CD1c-positive myeloid dendritic cell (primary cell): ENCODE results near the gene CALD1.

Experiments
- DNase-seq: peaks from one replicate; pipeline ENCODE4 v3.0.0-alpha.2; 2016; ENCODE audit errors: extremely low spot score

The CALD1 gene

DNA sequence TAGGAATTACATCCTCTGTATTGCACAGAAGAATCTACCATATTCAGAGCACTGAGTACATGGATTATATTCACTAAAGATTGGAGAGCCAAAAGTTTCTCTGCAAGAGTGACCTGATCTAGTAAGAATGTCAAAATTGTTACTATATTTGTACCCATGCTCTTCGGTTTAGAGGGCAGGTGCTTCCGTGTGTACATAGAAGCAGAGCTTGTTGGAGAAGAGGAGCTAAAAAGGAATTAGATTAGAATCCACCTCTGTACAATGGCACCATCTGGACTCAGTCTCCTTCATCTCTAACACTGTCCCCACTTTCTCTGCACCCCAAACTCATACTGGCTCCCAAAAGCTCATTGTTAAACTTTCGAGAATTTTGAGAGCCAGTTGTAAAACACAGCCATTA is 8.3 kb downstream of the CALD1 start:
- DNase-seq = no peak

DNA sequence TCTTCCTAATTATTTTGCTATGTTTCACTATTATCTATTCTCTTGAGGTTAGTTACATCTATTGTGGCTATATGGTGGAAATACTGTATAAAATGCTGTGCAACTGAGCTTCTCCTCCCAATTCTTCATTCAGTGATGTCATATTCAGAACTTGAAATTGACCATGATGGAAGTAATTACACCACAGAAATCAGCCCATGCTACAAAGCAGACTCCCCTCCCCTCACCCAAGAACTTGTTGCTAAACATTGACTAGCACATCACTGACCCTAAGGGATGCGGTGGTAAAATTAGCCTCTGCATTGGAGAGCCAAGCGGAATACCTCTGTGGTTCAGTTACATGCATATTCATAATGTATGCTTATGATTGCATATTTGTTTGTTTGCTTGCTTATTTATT is 8.8 kb downstream of the CALD1 start:
- no peak for DNase-seq

DNA sequence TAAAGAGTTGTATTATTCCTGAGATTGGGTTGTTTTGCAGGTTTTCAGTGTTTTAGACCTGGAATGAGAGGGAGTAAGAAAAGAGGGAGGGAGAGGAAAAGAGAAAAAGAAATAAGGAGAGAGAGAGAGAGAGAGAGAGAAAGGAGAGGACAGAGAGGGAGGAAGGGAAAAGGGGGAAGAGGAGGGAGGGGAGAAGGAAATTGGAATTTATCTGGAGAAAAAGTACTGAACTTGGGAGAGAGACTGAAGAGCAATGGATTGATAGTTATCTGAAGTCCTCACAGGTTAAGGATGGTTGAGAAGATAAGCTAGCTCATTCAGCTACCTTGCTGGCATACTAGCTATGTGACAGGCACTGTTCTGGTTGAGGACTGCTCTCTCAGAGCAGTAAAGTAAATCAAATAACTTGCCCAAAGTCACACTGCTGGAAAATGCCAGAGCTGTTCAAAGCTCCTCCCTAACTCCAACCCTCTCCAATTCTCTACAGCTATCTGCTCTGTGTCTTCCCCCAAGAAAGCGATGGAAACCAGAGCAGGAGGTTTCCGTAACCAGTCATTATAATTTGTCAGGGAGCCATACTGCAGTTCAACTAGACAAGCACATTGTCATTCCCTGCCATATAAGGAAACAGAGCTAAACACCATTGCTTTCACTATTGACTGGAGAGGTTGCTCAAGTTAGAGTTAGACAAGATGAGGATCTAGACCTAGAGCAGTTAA is 10.7 kb downstream of the CALD1 start:
- no peak for DNase-seq

DNA sequence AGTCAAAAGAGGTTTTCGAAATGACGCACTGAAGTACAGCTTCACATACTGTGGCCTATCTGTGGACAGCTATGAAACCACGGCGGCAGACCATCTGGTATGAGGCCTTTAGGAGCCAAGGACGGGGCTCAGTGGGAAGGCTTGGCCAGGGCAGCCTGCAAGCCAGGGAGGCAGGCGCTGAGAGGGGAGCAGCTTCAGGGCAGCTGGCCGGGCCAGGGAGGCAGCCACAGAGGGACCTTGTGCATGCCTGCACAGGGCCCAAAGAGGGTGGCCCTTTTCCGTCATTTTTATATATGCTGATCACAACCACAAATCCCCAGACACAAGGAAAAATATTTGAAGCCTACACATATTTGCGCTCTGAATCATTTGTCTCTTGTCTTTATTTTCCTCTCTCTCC is 13.5 kb downstream of the CALD1 start:
- no peak for DNase-seq

DNA sequence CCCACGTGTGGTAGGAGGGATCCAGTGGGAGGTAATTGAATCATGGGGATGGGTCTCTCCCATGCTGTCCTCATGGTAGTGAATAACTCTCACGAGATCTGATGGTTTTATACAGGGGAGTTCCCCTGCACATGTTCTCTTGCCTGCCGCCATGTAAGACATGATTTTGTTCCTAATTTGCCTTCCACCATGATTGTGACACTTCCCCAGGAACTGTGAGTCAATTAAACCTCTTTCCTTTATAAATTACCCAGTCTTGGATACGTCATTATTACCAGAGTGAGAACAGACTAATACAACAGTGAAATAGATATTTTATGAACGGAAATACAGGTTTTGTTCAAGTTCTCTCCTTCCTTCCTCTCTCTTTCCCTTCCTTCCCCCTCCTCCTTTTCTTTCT is 15.8 kb downstream of the CALD1 start:
- DNase-seq = no peak

DNA sequence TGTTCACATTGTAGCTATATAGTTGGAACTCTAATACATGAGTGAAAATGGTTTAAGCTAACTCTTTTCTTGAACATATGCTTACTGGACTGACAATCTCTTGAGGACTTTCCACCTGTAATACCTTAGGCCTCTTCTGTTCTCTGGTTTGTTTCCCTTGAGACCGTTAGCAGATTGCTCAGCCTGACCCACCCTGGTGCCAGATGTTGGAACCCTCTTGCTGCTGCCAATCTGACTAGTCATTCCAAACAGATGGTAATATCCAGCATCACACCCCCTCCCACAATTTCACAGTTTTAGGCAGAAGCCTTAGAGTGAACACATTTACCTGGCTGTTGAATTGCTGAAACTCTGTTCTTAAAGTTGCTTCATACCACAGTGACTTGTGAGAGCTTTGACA is 18.7 kb downstream of the CALD1 start:
- DNase-seq = no peak

DNA sequence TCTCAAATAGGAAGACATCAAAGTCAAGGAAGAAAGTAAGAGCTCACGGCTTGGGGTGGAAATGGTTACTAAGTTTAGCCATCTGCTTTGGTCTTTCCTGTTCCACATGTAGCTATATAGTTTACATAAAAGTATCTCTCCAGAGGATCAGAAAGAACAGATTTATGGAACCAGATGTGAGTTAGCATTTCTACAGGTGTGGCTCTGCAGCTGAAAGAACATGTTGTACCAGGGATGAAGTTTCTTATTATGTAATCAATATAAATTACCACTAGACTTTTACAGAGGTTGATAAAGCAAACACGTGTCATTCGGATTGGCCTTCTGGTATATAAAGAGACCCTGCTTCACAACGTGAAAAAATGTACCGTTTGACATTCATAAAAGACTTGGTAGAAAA is 19.9 kb downstream of the CALD1 start:
- DNase-seq = no peak

DNA sequence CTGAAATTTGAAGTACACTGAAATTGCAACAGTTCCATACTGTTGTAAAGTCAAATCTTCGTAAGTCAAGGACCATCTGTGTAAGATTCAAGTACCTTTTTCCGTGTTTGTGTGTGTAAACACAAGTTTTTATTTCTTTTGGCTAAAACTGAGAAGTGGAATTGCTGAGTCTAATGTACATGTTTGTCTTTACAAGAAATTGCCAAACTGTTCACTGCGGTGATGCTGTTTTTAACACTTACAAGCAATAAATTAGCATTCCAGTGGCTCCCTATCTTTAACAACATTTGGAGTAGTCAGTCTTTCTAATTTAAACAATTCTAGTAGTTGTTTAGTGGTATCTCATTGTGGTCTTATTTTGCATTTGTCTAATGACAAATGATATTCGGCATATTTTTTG is 23.3 kb downstream of the CALD1 start:
- DNase-seq = no peak

DNA sequence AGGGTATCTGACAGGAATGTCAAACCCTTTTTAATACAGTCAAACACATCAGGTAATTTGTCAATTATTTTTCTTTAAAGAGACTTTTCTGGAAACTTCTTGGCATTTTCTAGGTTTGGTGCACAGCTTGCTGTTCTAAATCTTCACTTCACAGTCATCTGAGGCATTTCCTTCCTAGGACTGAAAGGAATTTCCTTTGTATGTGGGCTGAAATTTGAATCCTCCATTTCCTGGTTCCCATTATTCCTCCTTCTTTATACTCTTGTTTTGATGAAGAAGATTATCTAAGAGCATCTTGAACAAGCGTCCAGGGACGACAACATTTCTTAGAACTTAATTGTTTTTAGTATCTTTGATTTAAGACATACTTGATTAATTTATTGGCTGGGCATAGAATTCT is 24.9 kb downstream of the CALD1 start:
- no peak for DNase-seq

DNA sequence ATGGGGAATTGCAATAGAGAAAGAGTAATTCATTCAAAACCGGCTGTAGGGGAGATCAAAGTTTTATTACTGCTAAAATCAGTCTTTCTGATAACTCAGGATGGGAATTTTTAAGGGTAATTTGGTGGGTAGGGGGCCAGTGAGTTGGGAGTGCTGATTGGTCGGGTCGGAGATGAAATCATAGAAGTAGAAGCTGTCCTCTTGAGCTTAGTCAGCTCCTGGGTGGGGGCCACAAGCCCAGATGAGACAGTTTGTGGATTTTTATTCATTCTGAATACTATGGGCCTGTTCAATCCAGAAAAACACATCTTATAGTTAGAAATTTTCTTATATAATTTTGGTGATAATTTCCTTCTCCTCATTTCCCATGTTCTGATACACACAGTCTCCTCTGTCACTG is 25.4 kb downstream of the CALD1 start:
- no peak for DNase-seq

DNA sequence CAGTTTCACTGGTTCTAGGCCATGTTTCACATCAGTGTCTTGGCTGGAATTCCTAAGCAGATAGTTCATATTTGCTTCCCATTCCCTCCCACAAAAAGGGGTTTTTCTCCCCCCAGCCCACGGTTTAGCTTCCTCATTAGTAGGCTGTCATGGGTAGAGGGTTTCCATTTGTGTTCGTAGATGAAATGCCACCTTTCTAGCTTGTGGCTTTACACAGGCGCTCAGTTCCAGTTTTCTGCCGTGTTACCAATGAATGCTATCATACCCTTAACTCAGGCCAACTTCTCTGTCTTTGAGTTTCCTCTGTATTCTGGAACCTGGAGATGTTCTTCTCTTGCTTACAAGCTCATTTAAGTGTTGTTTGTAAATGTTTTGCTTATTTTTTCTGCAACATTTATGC is 26.8 kb downstream of the CALD1 start:
- no peak for DNase-seq

DNA sequence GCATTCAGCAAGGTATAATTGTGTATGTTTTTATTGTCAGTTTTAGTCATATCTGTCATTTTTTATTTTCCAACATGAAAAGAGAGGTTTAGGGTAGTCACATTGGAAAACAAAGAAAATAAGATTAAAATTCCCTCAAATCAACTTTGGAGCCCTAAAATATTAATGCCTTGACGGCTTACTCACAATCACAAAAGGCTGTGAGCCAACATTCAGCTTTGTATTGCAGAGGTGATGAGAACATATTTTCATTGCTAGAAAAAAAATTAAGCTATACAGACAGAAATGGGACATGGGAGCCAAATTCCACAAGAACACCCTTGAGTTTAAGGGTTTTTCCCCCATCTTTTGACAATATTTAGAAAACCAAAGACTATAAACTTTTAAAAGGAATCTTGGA is 30.2 kb downstream of the CALD1 start:
- DNase-seq = no peak

DNA sequence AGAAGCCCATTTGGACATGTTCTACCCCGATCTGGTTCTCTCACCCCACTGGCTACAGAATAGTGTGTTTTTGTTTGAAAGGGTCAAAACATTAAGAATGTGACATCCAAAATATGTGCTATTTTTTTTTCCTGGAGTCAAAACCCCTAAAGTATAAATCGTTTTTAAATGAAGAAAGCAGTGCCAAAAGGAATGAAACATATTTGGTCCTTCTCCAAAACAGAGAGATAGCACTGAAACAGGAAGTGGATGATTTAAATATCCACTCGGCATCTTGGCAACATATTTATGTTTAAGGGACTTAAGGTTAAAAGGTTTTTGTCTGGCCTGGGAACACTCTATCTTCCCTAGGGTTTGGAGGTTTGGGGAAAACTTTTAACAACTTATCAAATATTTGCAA is 32.3 kb downstream of the CALD1 start:
- no peak for DNase-seq

DNA sequence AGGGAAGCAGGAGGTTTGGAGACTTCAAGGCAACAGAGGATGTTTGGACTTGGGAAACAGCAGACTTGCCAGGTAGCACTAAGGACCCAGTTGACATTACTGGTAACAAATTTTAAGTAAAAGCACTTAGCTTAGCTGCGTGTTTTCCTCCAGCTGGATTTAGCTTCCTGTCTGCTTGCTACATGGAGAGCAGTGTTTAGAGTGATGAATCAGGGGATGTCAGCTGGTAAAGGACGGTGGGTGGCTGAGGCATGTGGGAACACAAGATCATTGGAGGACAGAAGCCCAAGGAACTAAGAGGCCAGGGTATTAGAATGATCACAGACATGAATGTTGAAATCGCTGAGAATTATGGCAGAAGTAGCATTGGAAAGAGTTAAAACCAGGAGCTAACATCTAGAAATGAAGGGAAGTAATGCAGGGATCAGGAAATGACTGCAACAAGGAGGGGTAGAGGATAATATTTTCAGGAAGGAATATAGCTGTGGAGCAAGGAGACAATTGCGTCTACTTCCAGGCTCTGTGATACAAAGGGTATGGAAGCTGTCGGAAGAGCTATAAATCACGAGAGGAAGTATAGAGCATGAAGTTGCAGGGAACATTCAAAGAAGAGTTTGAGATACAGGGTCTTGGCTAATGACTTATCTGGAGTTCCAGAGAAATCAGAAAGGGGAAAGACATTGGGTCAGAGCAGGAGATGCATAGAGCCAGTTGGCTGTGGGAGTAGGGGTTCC is 34.4 kb downstream of the CALD1 start:
- no peak for DNase-seq

DNA sequence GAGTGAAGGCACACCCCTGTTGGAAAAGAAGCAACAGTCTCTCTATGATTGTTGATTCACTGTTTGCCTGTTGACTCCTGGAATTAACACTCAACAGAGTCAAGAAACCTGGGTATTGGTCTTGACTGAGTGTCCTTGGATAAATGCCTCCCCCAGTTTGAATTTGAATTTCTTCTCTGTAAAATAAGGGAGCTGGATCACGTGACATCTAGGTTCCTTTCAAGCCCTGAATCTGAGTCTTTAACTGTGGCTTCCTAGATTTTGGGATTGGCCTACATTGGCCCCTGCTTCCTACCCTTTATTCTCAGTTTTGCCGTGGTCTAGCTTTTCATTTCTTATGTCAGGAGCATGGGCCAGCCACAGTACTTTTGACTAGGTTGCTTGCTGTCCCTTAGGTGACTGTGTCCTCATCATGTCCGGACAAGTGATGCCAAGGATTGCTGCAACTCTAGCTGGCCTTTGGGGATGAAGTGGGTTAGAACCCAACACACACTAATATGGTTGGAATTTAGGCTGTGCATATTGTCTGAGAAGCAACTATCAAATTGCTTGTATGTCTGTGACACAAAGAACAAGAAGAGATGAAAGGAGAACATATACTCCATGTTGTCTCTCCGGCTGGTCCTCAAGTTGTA is 35.4 kb downstream of the CALD1 start:
- no peak for DNase-seq

DNA sequence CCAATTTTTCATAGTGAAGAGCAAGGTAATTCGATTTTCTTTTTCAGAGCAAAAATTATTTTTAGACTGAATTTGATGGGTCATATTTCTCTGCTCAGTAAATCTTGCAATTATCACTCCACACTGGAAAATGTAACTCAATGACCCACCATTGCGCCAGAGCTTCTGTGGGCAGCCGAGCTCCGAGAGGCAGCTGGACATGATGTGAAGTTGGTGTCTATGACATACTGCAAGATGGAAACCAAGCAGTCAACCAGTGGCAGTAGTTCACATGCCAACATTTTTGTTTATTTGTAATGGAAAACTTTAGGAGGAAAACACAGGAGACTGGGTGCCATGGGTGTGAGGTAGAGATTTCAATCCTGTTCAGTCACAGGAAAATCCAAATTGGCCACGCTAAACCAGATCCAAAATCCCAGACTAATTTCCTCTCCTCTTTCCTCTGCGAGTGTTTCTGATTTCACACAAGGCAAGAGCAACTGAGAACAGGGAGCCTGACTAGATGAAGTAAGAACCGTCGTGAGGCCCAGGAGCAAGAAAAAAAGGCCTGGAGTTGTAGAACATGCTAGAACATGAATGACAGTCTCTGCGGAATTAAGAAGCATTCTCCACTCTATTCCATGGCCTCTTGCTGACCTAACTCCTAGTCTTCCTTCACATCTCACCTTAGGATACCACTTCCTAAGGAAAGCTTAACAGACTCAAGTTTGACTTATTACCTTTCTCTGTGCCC is 39.3 kb downstream of the CALD1 start:
- DNase-seq = no peak

DNA sequence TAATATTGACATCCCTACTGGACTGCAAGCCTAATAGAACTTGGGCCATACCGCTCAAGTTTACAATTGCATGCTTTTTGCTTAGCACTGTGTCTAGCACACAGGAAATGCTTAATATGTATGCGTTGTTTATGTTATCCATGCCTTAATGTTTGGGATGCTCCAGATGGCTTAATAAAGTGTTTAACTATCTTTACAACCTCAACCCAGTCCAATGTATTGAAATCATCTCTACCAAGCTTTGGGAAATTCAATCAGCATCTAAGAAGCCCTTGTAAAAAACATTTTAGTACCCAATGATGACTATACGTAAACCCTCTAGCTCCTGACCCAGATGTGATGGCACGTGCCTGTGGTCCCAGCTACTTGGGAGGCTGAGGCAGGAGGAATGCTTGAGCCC is 40.0 kb downstream of the CALD1 start:
- DNase-seq = no peak

DNA sequence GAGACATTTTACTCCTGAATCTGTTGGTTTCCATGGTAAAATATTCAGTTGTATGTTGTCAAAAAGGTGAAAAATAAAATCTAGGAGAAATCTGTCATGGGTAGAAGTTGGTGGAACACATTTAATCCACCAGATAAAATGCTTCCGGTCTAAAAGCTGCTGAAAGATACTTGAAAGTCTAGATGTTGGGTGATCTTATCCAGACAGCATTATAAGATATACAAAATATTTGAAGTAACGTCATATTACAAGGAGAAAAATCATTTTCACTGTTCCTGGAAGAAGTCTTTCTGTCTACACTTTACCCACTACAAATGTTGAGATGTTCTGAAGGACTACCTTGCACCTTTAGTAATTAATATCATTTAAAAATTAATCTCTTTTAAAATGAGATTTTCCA is 40.9 kb downstream of the CALD1 start:
- no peak for DNase-seq

DNA sequence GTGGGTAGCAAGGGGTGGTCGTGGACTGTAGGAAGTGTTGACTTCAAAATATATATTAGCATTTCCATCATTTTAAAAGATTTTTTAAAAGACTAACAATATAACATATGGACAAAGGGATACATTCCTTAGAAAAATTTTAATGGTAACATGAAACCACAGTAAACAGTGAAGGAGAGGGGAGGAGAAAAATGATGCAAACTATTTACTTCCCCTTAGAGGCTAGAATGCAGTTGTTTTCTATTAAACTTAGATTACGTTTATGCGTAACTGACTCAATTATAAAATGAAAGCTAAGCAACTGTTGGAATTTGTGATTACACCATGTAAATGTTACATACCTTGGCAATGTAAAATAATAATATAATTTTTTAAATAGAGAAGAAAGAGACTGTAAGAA is 41.3 kb downstream of the CALD1 start:
- DNase-seq = no peak

DNA sequence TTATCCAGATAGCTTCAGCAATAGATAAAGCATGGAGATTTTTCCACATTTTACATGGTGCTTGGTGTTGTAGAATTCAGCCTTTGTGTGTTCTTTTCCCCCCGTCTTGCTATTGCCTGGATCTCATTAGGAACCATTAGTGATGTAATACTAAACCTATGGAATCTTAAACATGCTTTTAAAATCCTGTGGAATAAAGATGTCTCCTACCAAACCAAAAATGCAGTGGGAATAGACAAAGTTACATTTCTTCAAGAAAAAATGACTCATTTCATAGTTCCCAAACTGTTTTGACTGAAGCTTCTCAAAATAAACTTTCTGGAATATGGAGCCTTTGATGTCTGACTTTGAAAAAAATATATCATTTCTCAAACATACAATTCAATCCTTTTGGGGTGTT is 44.0 kb downstream of the CALD1 start:
- no peak for DNase-seq

DNA sequence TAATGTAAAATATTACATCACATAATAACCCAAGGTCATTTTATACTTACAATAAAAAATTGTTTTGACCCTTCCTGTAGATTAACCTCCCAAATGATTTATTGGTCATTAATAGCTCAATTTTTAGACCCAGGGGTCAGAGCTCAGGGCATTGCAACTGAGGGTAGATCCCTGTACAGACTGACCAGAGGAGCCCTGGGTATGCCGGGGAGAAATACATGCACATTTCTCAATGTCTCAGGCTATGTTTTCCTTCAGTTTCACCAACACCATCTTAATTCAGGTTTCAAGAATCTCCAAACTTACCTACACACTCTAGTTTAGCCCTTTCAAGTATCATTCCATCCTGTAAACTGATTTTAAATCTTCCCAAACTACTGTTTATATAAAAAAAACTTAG is 46.2 kb downstream of the CALD1 start:
- DNase-seq = no peak

DNA sequence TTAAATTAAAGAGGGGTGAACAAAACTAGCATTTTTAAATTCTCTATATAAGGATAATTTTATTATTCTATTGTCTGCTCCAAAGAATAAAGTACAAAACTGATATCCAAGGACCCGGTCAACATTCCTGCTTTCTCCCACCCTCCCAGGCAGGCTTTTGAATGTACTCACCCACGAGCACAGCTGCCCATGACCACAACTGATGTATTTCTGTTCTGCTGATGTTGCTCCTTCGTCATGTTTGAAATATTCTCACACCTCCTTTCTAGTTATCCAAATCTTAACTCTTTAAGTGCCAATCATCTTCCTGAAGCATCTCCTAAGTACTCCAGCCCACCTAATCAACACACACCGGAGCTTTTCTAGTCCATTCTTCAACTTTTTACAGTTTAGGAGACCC is 46.7 kb downstream of the CALD1 start:
- DNase-seq = no peak

DNA sequence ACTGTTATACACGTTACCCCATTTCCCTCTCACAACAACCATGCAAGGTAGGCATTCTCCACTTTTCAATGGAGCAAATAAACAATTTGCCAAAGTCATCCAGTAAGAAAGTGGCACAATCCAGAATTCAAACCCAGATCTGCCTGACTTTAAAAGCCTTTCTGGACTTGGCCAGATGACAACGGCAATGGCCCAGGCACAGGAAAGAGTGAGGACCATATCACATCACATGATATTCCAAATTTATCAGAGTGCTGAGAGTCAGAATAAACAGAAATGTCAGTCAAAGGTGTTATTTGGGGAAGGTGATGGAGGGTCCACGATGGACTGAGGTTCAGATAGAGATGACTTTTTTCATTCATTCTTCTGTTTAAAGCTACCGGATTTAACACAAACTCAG is 48.0 kb downstream of the CALD1 start:
- no peak for DNase-seq
